A673 (cell line): ENCODE data around the gene PEX5L. TPM values are rescaled to one million over a fixed set of nuclear protein-coding genes. Genes with fewer than 3 reads are reported as not detected.

Experiments used
- BruUV-seq: library from RNA; stranded (reverse); fragments of 400-500 nt; replicated peaks from 2 replicates; lab custom pipeline; 2021; lab: Mats Ljungman, UMichigan
- CTCF ChIA-PET: fragments of 300-600 bp; sonication (Branson Sonifier 250); formaldehyde crosslinking; loops from one replicate; lab custom pipeline; 2022; ENCODE audit warnings: antibody characterized with exemption; lab: Charles Lee
- POLR2A ChIA-PET: fragments of 300-600 bp; sonication (Branson Sonifier 250); formaldehyde crosslinking; loops from one replicate; lab custom pipeline; 2022; ENCODE audit warnings: antibody characterized with exemption; ENCODE audit not compliant: low non-redundant PET; lab: Charles Lee
- DNase-seq: peaks from one replicate; pipeline ENCODE4 v3.0.0-alpha.2; 2015; ENCODE audit warnings: low spot score
- H3K27ac ChIP-seq: fragments of 200-600 bp; sonication (generic); 2 replicates; pipeline ENCODE4 v1.5.1; 2016; ENCODE audit warnings: mixed run types, low read depth, mild to moderate bottlenecking, mixed read lengths, antibody characterized with exemption, low read length; ENCODE audit not compliant: poor library complexity, severe bottlenecking
- H3K27me3 ChIP-seq: fragments of 200-600 bp; sonication (generic); replicated peaks from 2 replicates; pipeline ENCODE4 v1.6.1; 2017; ENCODE audit warnings: mixed run types, low read depth, mild to moderate bottlenecking, mixed read lengths, antibody characterized with exemption, low read length; ENCODE audit not compliant: insufficient read depth, poor library complexity
- H3K36me3 ChIP-seq: fragments of 200-600 bp; sonication (generic); 2 replicates; pipeline ENCODE4 v1.6.1; 2016; ENCODE audit warnings: mixed run types, mild to moderate bottlenecking, mixed read lengths, antibody characterized with exemption, low read length; ENCODE audit not compliant: insufficient read depth, poor library complexity, severe bottlenecking
- H3K4me1 ChIP-seq: fragments of 200-600 bp; sonication (generic); 2 replicates; pipeline ENCODE4 v1.6.1; 2017; ENCODE audit warnings: mixed run types, mild to moderate bottlenecking, mixed read lengths, antibody characterized with exemption, low read length; ENCODE audit not compliant: insufficient read depth, poor library complexity, severe bottlenecking
- H3K4me3 ChIP-seq: fragments of 200-600 bp; sonication (generic); 2 replicates; pipeline ENCODE4 v1.5.1; 2016; ENCODE audit warnings: low read depth, mixed run types, mild to moderate bottlenecking, mixed read lengths, low read length; ENCODE audit not compliant: poor library complexity, severe bottlenecking
- H3K9me3 ChIP-seq: fragments of 200-600 bp; sonication (generic); 2 replicates; pipeline ENCODE4 v1.6.1; 2016; ENCODE audit warnings: mixed run types, low read depth, mild to moderate bottlenecking, mixed read lengths, antibody characterized with exemption, low read length; ENCODE audit not compliant: poor library complexity, severe bottlenecking
- EZH2 ChIP-seq: fragments of 200-600 bp; sonication (generic); IDR thresholded peaks from 2 replicates; pipeline ENCODE4 v1.6.1; 2017; ENCODE audit warnings: borderline replicate concordance, low read depth, mild to moderate bottlenecking, mixed read lengths, antibody characterized with exemption, low read length; ENCODE audit not compliant: poor library complexity, severe bottlenecking
- intact Hi-C: fragments of 100-400 bp; cut with micrococcal nuclease; formaldehyde crosslinking; loops from one replicate; pipeline ENCODE4 v1.10.0; 2022; ENCODE audit not compliant: unreplicated experiment
- total RNA-seq: library from RNA; stranded (reverse); gene quantifications from 2 replicates; pipeline ENCODE4 v1.2.3, GENCODE V29; 2021
- TF ChIP-seq, protein P1 (sequence below): fragments of 300-800, 200-600 bp; sonication (generic); conservative IDR thresholded peaks from 2 replicates; pipeline ENCODE4 v1.5.1; 2017; ENCODE audit warnings: low read depth, mild to moderate bottlenecking, antibody characterized with exemption, low read length, moderate library complexity, mixed read lengths

PEX5L gene
- total RNA-seq, 1 experiment from 2014 or later, result not detected

DNA sequence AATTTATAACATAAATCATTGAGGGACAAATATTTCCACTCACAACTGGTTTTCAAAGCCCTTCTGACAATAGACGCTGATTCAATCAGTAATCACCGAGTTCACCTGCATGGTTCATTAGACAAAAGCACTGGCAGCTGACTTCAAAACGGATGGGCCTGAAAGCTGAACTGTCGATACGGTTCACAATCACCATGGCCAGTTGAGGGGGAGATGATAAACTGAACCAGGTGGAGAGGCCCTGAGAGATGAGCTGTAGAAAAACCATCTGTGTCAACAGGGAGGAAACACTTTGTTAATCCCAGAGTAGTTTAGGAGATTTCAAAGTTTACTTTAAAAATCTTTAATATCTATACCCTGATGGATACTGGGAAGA is 75.0 kb downstream of the PEX5L start:
- BruUV-seq, result no TSS peak
- Histone ChIP-seq H3K9me3 (no peaks in the 10 kb centered on the region), H3K4me1 (no peaks in the 10 kb centered on the region), H3K27me3 (peaks cover 61% of the 10 kb centered on the region), H3K4me3 (no peak overlapping the region), H3K36me3 (no peaks in the 10 kb centered on the region), H3K27ac (no peak overlapping the region)
- intact Hi-C loops, result no loop called here
- CTCF ChIA-PET, result no interaction called here
- TF ChIP-seq, protein P1, sequence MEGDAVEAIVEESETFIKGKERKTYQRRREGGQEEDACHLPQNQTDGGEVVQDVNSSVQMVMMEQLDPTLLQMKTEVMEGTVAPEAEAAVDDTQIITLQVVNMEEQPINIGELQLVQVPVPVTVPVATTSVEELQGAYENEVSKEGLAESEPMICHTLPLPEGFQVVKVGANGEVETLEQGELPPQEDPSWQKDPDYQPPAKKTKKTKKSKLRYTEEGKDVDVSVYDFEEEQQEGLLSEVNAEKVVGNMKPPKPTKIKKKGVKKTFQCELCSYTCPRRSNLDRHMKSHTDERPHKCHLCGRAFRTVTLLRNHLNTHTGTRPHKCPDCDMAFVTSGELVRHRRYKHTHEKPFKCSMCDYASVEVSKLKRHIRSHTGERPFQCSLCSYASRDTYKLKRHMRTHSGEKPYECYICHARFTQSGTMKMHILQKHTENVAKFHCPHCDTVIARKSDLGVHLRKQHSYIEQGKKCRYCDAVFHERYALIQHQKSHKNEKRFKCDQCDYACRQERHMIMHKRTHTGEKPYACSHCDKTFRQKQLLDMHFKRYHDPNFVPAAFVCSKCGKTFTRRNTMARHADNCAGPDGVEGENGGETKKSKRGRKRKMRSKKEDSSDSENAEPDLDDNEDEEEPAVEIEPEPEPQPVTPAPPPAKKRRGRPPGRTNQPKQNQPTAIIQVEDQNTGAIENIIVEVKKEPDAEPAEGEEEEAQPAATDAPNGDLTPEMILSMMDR, result no peak
- TF ChIP-seq EZH2, result no peak
- DNase-seq, result no peak
- POLR2A ChIA-PET, result no interaction called here

DNA sequence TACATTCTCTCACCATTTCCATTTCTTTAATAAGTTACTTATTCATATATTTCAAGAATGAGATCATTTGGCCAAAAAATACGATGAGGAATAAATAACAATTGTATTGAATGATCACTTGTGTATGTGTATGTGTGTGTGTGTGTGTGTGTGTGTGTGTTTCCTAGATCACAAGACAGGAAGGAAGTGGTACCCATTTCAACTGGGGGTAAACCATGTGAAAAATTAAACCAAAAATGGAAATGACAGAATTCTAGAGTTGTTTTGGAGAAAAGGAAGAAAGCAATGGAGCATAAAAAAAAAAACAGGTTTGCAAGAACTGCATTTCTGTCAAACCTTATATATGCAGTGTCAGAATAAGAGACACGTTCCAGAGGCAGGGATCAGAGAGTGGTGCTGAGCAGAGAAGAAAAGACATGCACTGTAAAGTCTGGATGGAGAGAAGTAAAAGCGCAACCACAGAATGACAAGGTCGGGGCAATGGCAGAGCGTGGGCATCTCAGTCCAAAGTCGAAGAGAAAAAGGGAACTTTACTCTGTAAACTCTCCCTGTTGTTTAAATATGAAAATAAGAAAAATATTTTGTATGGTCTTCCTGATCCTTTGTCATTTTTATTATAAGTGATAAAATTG is 75.5 kb downstream of the PEX5L start:
- TF ChIP-seq, protein P1, result no peak
- no peak for TF ChIP-seq EZH2
- H3K36me3 ChIP-seq, result no peaks in the 10 kb centered on the region
- no TSS peak for BruUV-seq
- H3K27me3 ChIP-seq, result peaks cover 59% of the 10 kb centered on the region
- H3K27ac ChIP-seq, result no peak overlapping the region
- no peak for DNase-seq
- no peaks in the 10 kb centered on the region for H3K9me3 ChIP-seq
- CTCF ChIA-PET, result no interaction called here
- intact Hi-C loops, result no loop called here
- POLR2A ChIA-PET, result interaction anchor here (0.7 kb wide), 1 partner anchor 500 kb away, joined by 4 read pairs; no protein-coding TSS in a partner anchor
- no peak overlapping the region for H3K4me3 ChIP-seq
- H3K4me1 ChIP-seq, result no peaks in the 10 kb centered on the region

DNA sequence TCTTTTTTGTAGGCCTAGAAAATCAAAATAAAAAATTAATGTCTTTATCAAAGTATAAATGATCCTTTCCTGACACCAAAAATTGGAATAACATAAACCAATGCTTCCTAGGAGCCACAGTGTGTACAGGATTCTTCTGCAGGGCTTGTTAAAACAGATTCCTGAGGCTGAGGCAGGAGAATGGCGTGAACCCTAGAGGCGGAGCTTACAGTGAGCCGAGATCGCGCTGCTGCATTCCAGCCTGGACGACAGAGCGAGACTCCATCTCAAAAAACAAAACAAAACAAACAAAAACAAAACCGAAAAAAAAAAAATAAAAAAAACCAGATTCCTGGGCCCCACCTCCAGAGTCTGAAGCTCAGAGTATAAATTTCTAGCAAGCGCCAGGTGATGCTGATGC is 78.0 kb downstream of the PEX5L start:
- H3K36me3 ChIP-seq, result no peaks in the 10 kb centered on the region
- no TSS peak for BruUV-seq
- intact Hi-C loops, result no loop called here
- CTCF ChIA-PET, result no interaction called here
- DNase-seq, result no peak
- TF ChIP-seq, protein P1, result no peak
- TF ChIP-seq EZH2, result no peak
- H3K27me3 ChIP-seq, result peaks cover 61% of the 10 kb centered on the region
- no peaks in the 10 kb centered on the region for H3K4me1 ChIP-seq
- POLR2A ChIA-PET, result no interaction called here
- no peak overlapping the region for H3K27ac ChIP-seq
- no peak overlapping the region for H3K4me3 ChIP-seq
- no peaks in the 10 kb centered on the region for H3K9me3 ChIP-seq
